ENCODE data around the gene AOC1. TPM values are rescaled to one million over a fixed set of nuclear protein-coding genes. Genes with fewer than 3 reads are reported as not detected.

The AOC1 gene
- total and polyA plus RNA-seq, 2 of the 4 experiments (the other 2 are of a cell fraction) = not detected

DNA sequence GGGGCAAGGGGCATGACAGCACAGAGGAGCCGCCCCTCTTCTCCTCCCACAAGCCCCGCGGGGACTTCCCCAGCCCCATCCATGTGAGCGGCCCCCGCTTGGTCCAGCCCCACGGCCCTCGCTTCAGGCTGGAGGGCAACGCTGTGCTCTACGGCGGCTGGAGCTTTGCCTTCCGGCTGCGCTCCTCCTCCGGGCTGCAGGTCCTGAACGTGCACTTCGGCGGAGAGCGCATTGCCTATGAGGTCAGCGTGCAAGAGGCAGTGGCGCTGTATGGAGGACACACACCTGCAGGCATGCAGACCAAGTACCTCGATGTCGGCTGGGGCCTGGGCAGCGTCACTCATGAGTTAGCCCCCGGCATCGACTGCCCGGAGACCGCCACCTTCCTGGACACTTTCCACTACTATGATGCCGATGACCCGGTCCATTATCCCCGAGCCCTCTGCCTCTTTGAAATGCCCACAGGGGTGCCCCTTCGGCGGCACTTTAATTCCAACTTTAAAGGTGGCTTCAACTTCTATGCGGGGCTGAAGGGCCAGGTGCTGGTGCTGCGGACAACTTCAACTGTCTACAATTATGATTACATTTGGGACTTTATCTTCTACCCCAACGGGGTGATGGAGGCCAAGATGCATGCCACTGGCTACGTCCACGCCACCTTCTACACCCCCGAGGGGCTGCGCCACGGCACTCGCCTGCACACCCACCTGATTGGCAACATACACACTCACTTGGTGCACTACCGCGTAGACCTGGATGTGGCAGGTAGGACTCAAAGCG, 5.1 kb downstream of the AOC1 start:
- no peak overlapping the region for H2BK120ac ChIP-seq (ENCODE audit: low read depth, low read length)
- no peaks in the 10 kb centered on the region for H3K36me3 ChIP-seq (ENCODE audit: control insufficient read depth, insufficient read depth, low read length)
- H3K14ac ChIP-seq (replicated peaks; ENCODE audit: low read depth, low read length) = no peak overlapping the region
- H3K4me1 ChIP-seq (ENCODE audit: control insufficient read depth, insufficient read depth, low read length) = no peaks in the 10 kb centered on the region
- ChIA-PET CTCF (no interaction called here), POLR2A (ENCODE audit: unreplicated experiment) (no interaction called here)
- H2AFZ ChIP-seq (replicated peaks; ENCODE audit: low read length, poor library complexity) = no peak overlapping the region
- H4K8ac ChIP-seq (ENCODE audit: low read depth in 2 of 2, low read length in 2 of 2) = no peak overlapping the region
- H2AK9ac ChIP-seq (replicated peaks; ENCODE audit: low read depth, low read length, poor library complexity) = no peak overlapping the region
- DNase-seq = no peak
- no TSS peak for BruUV-seq (replicated peaks)
- no peak overlapping the region for H2BK5ac ChIP-seq (ENCODE audit: low read depth, low read length, poor library complexity, severe bottlenecking)
- H3K27me3 ChIP-seq (ENCODE audit: control insufficient read depth, insufficient read depth, low read length) = peaks cover 6% of the 10 kb centered on the region; the same call in 1 of the 2 replicates
- WGBS, 2 experiments (ENCODE audit: extremely low coverage in 2 of 2, insufficient read length in 1 of 2) = 91% methylated on average over 15 of the region's 43 CpGs; no CpG with 5 or more reads in 1 of the 2 experiments
- H2BK15ac ChIP-seq (ENCODE audit: low read depth, low read length) = no peak overlapping the region
- no peak overlapping the region for H3K4ac ChIP-seq (ENCODE audit: low read depth, low read length)
- H4K20me1 ChIP-seq (ENCODE audit: insufficient read depth, low read length) = no peaks in the 10 kb centered on the region
- H3K23ac ChIP-seq (ENCODE audit: low read depth, low read length) = no peak overlapping the region
- dilution Hi-C loops (cut with HindIII; ENCODE audit: low sequenced_read_pairs, unreplicated experiment) (no loop called here), intact Hi-C loops (cut with micrococcal nuclease) (no loop called here), in situ Hi-C loops (cut with MboI; ENCODE audit: low sequenced_read_pairs) (no loop called here)
- TF ChIP-seq MAFK (IDR thresholded peaks at IDR 0.05; ENCODE audit: low read depth, low read length) (no peak), RAD21 (IDR thresholded peaks at IDR 0.05; ENCODE audit: low read length) (no peak), BHLHE40 (IDR thresholded peaks at IDR 0.05; ENCODE audit: low read depth, low read length) (no peak), RCOR1 (IDR thresholded peaks at IDR 0.05; ENCODE audit: insufficient replicate concordance, low read length) (no peak)
- H4K91ac ChIP-seq (ENCODE audit: insufficient read depth, low read depth, low read length) = no peak overlapping the region
- H3K9me3 ChIP-seq (ENCODE audit: control insufficient read depth, insufficient read depth, low read length) = no peaks in the 10 kb centered on the region
- H2BK20ac ChIP-seq (ENCODE audit: low read depth, low read length) = no peak overlapping the region
- no peak for ATAC-seq (ENCODE audit: low read depth)
- H3K18ac ChIP-seq (ENCODE audit: low read depth, low read length) = no peak overlapping the region
- no peak overlapping the region for H4K5ac ChIP-seq (ENCODE audit: low read depth, low read length)
- H3K4me2 ChIP-seq (ENCODE audit: low read depth, low read length) = no peak overlapping the region
- H3K56ac ChIP-seq (ENCODE audit: extremely low read depth, insufficient read depth, low read length) = no peak overlapping the region
- no peak overlapping the region for H2AK5ac ChIP-seq (ENCODE audit: low read depth, low read length)
- no peak overlapping the region for H3K9ac ChIP-seq (ENCODE audit: low read depth, low read length)
- H3K27ac ChIP-seq (ENCODE audit: insufficient read depth, low read length) = no peak overlapping the region
- no peak overlapping the region for H3K4me3 ChIP-seq (ENCODE audit: insufficient read depth, low read depth, low read length)
- no peaks in the 10 kb centered on the region for H3K79me1 ChIP-seq (ENCODE audit: low read depth in 1 of 2, low read length in 2 of 2)
- no peaks in the 10 kb centered on the region for H3K9me1 ChIP-seq (ENCODE audit: insufficient read depth, low read length)
